Measurements from ENCODE around the gene LENG9.
A peak's percentile ranks its signal among the peaks of the same experiment; 100 is the strongest.

DNA sequence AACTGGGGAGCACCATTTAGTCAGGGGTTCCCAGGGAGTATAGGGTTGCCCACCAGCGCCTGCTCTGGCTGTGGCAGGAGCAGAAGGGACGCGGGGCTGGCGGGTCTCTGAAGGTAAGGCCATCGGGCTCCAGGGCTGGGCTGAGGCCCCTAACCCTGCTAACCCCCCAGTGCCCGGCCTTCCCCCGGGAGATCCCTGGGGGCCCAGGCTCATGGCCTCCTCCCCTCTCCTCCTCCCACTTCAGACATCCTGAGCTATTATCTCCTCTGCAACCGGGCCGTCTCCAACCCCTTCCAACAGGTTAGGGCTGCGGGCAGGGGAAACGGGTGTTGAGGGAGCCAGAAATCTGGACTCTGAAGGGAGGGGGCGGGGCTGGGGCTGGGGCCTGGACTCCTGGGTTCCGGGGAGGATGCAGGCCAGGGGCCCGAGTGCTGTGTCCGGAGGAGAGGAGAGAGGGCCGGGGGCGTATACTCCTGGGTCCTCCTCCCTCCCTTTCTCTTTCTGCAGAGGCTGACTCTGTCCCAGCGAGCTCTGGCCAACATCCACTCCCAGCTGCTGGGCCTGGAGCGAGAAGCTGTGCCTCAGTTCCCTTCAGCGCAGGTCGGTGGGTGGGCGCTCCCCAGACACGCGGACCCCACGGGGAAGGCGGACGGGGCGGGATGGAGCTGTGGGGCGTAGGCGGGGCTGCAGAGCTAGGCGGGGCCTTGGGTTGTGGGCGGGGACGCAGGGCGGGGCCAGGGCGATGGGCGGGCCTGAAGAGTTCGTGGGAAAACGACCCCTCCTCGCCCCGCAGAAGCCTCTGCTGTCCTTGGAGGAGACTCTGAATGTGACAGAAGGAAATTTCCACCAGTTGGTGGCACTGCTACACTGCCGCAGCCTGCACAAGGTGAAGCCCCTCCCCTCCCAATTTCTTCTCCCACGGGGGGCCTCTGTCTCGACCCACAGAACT, 33.0 kb downstream of the LENG9 start:
- TF ChIP-seq, protein P1, sequence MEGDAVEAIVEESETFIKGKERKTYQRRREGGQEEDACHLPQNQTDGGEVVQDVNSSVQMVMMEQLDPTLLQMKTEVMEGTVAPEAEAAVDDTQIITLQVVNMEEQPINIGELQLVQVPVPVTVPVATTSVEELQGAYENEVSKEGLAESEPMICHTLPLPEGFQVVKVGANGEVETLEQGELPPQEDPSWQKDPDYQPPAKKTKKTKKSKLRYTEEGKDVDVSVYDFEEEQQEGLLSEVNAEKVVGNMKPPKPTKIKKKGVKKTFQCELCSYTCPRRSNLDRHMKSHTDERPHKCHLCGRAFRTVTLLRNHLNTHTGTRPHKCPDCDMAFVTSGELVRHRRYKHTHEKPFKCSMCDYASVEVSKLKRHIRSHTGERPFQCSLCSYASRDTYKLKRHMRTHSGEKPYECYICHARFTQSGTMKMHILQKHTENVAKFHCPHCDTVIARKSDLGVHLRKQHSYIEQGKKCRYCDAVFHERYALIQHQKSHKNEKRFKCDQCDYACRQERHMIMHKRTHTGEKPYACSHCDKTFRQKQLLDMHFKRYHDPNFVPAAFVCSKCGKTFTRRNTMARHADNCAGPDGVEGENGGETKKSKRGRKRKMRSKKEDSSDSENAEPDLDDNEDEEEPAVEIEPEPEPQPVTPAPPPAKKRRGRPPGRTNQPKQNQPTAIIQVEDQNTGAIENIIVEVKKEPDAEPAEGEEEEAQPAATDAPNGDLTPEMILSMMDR (IDR thresholded peaks at IDR 0.05; ENCODE audit: low read length), result peak; percentile 23; the same call in 1 of the 2 replicates
- no peak for TF ChIP-seq EZH2 (IDR thresholded peaks at IDR 0.05; ENCODE audit: borderline replicate concordance, low read length)

Measured in OCI-LY1 (cell line).